SK-N-SH (cell line): ENCODE results near the gene CCDC87. TPM values are rescaled to one million over a fixed set of nuclear protein-coding genes. Genes with fewer than 3 reads are reported as not detected.

Source experiments
- CTCF ChIA-PET: fragments of 300-600, 350-600 bp; formaldehyde crosslinking; extraction: SDS; loops from one replicate; lab custom pipeline; 2021; lab: Yijun Ruan, JAX
- POLR2A ChIA-PET: fragments of 350-600 bp; sonication (Branson Sonifier 250); formaldehyde crosslinking; extraction: SDS; loops from one replicate; lab custom pipeline; 2020; ENCODE audit warnings: antibody characterized with exemption, inconsistent platforms; lab: Yijun Ruan, JAX
- DNase-seq: peaks from one replicate; pipeline ENCODE4 v3.0.0; 2012
- H2AFZ ChIP-seq: fragments of 200-600 bp; sonication (generic); 2 replicates; pipeline ENCODE4 v1.8.1; 2016; ENCODE audit warnings: antibody characterized with exemption, mild to moderate bottlenecking, low read depth
- H3F3A ChIP-seq: fragments of 200-600 bp; sonication (generic); replicated peaks from 2 replicates; pipeline ENCODE3; 2016; ENCODE audit warnings: antibody characterized with exemption, mild to moderate bottlenecking; ENCODE audit not compliant: insufficient read depth
- H3K27ac ChIP-seq, 2 experiments: fragments of 200-500 bp in 1 of 2; fragments of 200-600 bp in 1 of 2; sonication (Bioruptor generic) in 1 of 2; sonication (generic), shearing (Covaris generic) in 1 of 2; 2 replicates each; pipeline versions ENCODE4 v1.5.1 to v1.6.1; 2014 to 2016; ENCODE audit warnings: low read depth in 2 of 2, inconsistent platforms in 1 of 2, low read length in 1 of 2, mild to moderate bottlenecking in 1 of 2, mixed read lengths in 1 of 2
- H3K27me3 ChIP-seq: fragments of 200-600 bp; sonication (generic), shearing (Covaris generic); 2 replicates; pipeline ENCODE4 v1.6.1; 2016; ENCODE audit warnings: mixed run types; ENCODE audit not compliant: insufficient read depth
- H3K36me3 ChIP-seq, 2 experiments: fragments of 200-500 bp in 1 of 2; fragments of 200-600 bp in 1 of 2; sonication (Bioruptor generic) in 1 of 2; sonication (generic) in 1 of 2; replicated peaks in 1 of 2; 2 replicates each; pipeline versions ENCODE3 to v1.5.1; 2014 to 2016; ENCODE audit warnings: low read length in 1 of 2, mild to moderate bottlenecking in 1 of 2; ENCODE audit not compliant: insufficient read depth in 2 of 2, control insufficient read depth in 1 of 2
- H3K4me1 ChIP-seq, 2 experiments: fragments of 200-500 bp in 1 of 2; fragments of 200-600 bp in 1 of 2; sonication (Bioruptor generic) in 1 of 2; sonication (generic), shearing (Covaris generic) in 1 of 2; 2 replicates each; pipeline versions ENCODE4 v1.5.1 to v1.6.1; 2014 to 2016; ENCODE audit warnings: low read depth in 1 of 2, low read length in 1 of 2, mixed run types in 1 of 2; ENCODE audit not compliant: insufficient read depth in 2 of 2, control insufficient read depth in 1 of 2
- H3K4me2 ChIP-seq: fragments of 200-600 bp; sonication (generic), shearing (Covaris generic); 2 replicates; pipeline ENCODE4 v1.6.1; 2017; ENCODE audit warnings: mixed run types
- H3K4me3 ChIP-seq, 2 experiments: fragments of 200-500 bp in 1 of 2; fragments of 200-600 bp in 1 of 2; sonication (Bioruptor generic) in 1 of 2; sonication (generic), shearing (Covaris generic) in 1 of 2; 2 replicates each; pipeline versions ENCODE4 v1.5.1 to v1.8.1; 2014 to 2016; ENCODE audit warnings: low read depth in 2 of 2, inconsistent platforms in 1 of 2, low read length in 1 of 2, mild to moderate bottlenecking in 1 of 2, mixed read lengths in 1 of 2, moderate library complexity in 1 of 2
- H3K79me2 ChIP-seq: fragments of 200-600 bp; sonication (generic); 2 replicates; pipeline ENCODE4 v1.8.1; 2017; ENCODE audit warnings: mild to moderate bottlenecking; ENCODE audit not compliant: insufficient read depth
- H3K9ac ChIP-seq: fragments of 200-600 bp; sonication (generic); 2 replicates; pipeline ENCODE4 v1.6.1; 2017; ENCODE audit warnings: mixed run types
- H3K9me2 ChIP-seq: fragments of 200-600 bp; sonication (generic); 2 replicates; pipeline ENCODE4 v1.6.1; 2017; ENCODE audit warnings: mixed run types
- H3K9me3 ChIP-seq: fragments of 200-600 bp; sonication (generic); 2 replicates; pipeline ENCODE4 v1.6.1; 2017; ENCODE audit warnings: mixed run types, mild to moderate bottlenecking, moderate library complexity
- H4K20me1 ChIP-seq: fragments of 200-600 bp; sonication (generic); 2 replicates; pipeline ENCODE4 v1.6.1; 2017; ENCODE audit warnings: mild to moderate bottlenecking, mixed run types; ENCODE audit not compliant: insufficient read depth
- CHD2 ChIP-seq: fragments of 150-350 bp; IDR thresholded peaks from 2 replicates; pipeline ENCODE4 v1.6.1; 2018; ENCODE audit warnings: low read length; ENCODE audit not compliant: partially characterized antibody
- ELF1 ChIP-seq: IDR thresholded peaks from 2 replicates; pipeline ENCODE4 v1.4.0; 2012
- FOXM1 ChIP-seq: IDR thresholded peaks from 2 replicates; pipeline ENCODE4 v1.4.0; 2012; ENCODE audit warnings: low read depth, mild to moderate bottlenecking
- GABPA ChIP-seq: IDR thresholded peaks from 2 replicates; pipeline ENCODE4 v1.4.0; 2012; ENCODE audit warnings: low read depth, mild to moderate bottlenecking
- GATA2 ChIP-seq: sonication (generic); formaldehyde crosslinking; IDR thresholded peaks from 2 replicates; pipeline ENCODE4 v1.5.0; 2020; ENCODE audit warnings: mild to moderate bottlenecking, missing genetic modification reagents
- JUND ChIP-seq: IDR thresholded peaks from 2 replicates; pipeline ENCODE4 v1.4.0; 2012
- NRF1 ChIP-seq: IDR thresholded peaks from 2 replicates; pipeline ENCODE4 v1.6.1; 2012; ENCODE audit warnings: low read depth, mild to moderate bottlenecking, low read length
- RAD21 ChIP-seq: IDR thresholded peaks from 2 replicates; pipeline ENCODE4 v1.6.1; 2012; ENCODE audit warnings: mild to moderate bottlenecking, low read length
- RCOR1 ChIP-seq: fragments of 150-350 bp; IDR thresholded peaks from 2 replicates; pipeline ENCODE4 v1.6.1; 2017; ENCODE audit warnings: antibody characterized with exemption, low read length
- USF1 ChIP-seq: IDR thresholded peaks from 2 replicates; pipeline ENCODE4 v1.4.0; 2012; ENCODE audit warnings: low read depth, borderline replicate concordance
- WGBS: methylation state at CpG from one replicate; pipeline ENCODE4 v1.1.6; 2017; ENCODE audit warnings: low lambda C conversion rate; 5-methylcytosine and 5-hydroxymethylcytosine counted together
- polyA plus RNA-seq, 3 experiments: library from polyadenylated mRNA; depleted of rRNA; stranded (reverse); fragments of >200 nt; gene quantifications; 2 replicates each; pipeline ENCODE4 v1.2.3, GENCODE V29; 2012
- TF ChIP-seq, protein P1 (sequence below): IDR thresholded peaks from 2 replicates; pipeline ENCODE4 v1.4.0; 2012; ENCODE audit warnings: low read depth, borderline replicate concordance

The CCDC87 gene
- polyA plus RNA-seq, 1 of the 3 experiments (the other 2 are of a cell fraction) = 0.21 TPM

DNA sequence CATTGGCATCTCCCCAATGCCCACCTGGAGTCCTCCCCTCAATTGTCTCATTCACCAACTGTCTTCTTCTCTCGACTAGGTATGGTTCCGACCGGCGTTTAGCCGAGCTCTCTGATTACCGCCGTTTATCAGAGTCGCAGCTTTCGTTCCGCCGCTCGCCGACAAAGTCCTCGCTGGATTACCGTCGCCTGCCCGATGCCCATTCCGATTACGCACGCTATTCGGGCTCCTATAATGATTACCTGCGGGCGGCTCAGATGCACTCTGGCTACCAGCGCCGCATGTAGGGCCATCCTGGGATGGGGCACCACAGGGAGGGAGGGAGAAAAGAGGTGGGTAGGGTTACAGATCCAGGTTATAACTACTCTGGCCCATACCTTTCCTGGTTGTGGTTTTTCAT lies 33.5 kb upstream of the CCDC87 start:
- peaks cover 100% of the 10 kb centered on the region for H3K79me2 ChIP-seq
- H3K27ac ChIP-seq = no peak overlapping the region
- no peaks in the 10 kb centered on the region for H3K27me3 ChIP-seq
- H3K4me3 ChIP-seq = no peak overlapping the region
- no peak overlapping the region for H3K9ac ChIP-seq
- peaks cover 70 to 73% of the 10 kb centered on the region in 2 experiments for H3K36me3 ChIP-seq
- H3K4me1 ChIP-seq = no peaks in the 10 kb centered on the region; a peak in 1 of 4 replicates
- H2AFZ ChIP-seq = no peak overlapping the region
- POLR2A ChIA-PET = interaction anchor here (1.2 to 1.3 kb wide), 2 partner anchors 7 to 12 kb away, joined by 3 to 7 read pairs; partner anchors contain the start of gene RBM4
- no peak for TF ChIP-seq NRF1
- TF ChIP-seq JUND = no peak
- no peak for TF ChIP-seq RCOR1
- TF ChIP-seq, protein P1, sequence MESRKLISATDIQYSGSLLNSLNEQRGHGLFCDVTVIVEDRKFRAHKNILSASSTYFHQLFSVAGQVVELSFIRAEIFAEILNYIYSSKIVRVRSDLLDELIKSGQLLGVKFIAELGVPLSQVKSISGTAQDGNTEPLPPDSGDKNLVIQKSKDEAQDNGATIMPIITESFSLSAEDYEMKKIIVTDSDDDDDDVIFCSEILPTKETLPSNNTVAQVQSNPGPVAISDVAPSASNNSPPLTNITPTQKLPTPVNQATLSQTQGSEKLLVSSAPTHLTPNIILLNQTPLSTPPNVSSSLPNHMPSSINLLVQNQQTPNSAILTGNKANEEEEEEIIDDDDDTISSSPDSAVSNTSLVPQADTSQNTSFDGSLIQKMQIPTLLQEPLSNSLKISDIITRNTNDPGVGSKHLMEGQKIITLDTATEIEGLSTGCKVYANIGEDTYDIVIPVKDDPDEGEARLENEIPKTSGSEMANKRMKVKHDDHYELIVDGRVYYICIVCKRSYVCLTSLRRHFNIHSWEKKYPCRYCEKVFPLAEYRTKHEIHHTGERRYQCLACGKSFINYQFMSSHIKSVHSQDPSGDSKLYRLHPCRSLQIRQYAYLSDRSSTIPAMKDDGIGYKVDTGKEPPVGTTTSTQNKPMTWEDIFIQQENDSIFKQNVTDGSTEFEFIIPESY = no peak
- no peak for TF ChIP-seq RAD21
- TF ChIP-seq USF1 = no peak
- TF ChIP-seq GABPA = no peak
- TF ChIP-seq, all 33 proteins: peak for 0
- Histone ChIP-seq H4K20me1 (peaks cover 89% of the 10 kb centered on the region), H3K4me2 (no peak overlapping the region), H3F3A (no peaks in the 10 kb centered on the region), H3K9me2 (no peaks in the 10 kb centered on the region), H3K9me3 (no peaks in the 10 kb centered on the region)
- WGBS = 98% methylated on average over 25 of the region's 25 CpGs
- no peak for DNase-seq
- CTCF ChIA-PET = no interaction called here

DNA sequence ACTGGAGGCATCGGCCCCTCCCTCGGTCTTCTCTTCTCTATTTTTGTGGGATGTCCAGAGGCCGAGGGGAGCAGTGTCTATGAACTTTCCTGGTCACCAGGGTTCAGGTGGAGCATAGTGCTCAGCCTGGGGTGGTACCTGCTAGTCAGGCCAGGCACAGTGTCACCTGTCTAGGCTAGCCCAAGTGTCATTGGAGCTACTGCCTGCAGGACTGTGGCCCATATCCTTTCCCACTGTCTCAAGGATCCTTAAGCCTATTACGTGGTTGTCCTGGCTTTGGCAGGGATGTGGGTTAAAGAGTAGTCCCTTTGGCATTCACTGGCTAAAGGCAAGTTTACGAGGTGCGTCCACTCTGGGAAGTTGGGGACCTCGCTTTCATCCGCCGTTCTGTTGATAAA lies 32.9 kb upstream of the CCDC87 start:
- no peak overlapping the region for H2AFZ ChIP-seq
- TF ChIP-seq FOXM1 (no peak), CHD2 (no peak), GATA2 (no peak), ELF1 (no peak)
- 96% methylated on average over 7 of the region's 9 CpGs for WGBS
- H3K4me2 ChIP-seq = no peak overlapping the region
- H3K27ac ChIP-seq = no peak overlapping the region
- H3K9me3 ChIP-seq = no peaks in the 10 kb centered on the region
- POLR2A ChIA-PET = interaction anchor here (1.8 kb wide), 1 partner anchor 13 kb away, joined by 13 read pairs; the partner anchor contains the start of gene RBM4
- no peaks in the 10 kb centered on the region for H3K9me2 ChIP-seq
- peaks cover 100% of the 10 kb centered on the region for H3K79me2 ChIP-seq
- no peak overlapping the region for H3K9ac ChIP-seq
- H4K20me1 ChIP-seq = peaks cover 96% of the 10 kb centered on the region
- H3K4me1 ChIP-seq = no peaks in the 10 kb centered on the region; a peak in 1 of 4 replicates
- no peaks in the 10 kb centered on the region for H3K27me3 ChIP-seq
- no peak overlapping the region for H3K4me3 ChIP-seq
- CTCF ChIA-PET = interaction anchor here (1.9 kb wide), 1 partner anchor 53 kb away, joined by 5 read pairs; the partner anchor contains the start of gene RBM4B
- H3K36me3 ChIP-seq = peaks cover 70 to 72% of the 10 kb centered on the region in 2 experiments
- DNase-seq = no peak
- H3F3A ChIP-seq = no peaks in the 10 kb centered on the region
